CD4-positive, alpha-beta T cell (primary cell): ENCODE results near the gene FOXN4. TPM values are rescaled to one million over a fixed set of nuclear protein-coding genes. Genes with fewer than 3 reads are reported as not detected.
A peak's percentile ranks its signal among the peaks of the same experiment; 100 is the strongest.

Source experiments
- ATAC-seq: fragments of 200-7000 bp; cut with Tn5 transposase; one replicate; pipeline ENCODE4 v1.10.0; 2022; ENCODE audit warnings: mild to moderate bottlenecking; ENCODE audit not compliant: poor library complexity
- CTCF ChIA-PET: fragments of 350-600 bp; sonication (Branson Sonifier 250); formaldehyde crosslinking; loops from one replicate; lab custom pipeline; 2021; ENCODE audit warnings: antibody characterized with exemption, inconsistent platforms; lab: Charles Lee
- POLR2A ChIA-PET: fragments of 350-600 bp; sonication (Branson Sonifier 250); formaldehyde crosslinking; loops from one replicate; lab custom pipeline; 2021; ENCODE audit warnings: antibody characterized with exemption, inconsistent platforms; lab: Charles Lee
- DNase-seq, 14 experiments: peaks; one replicate each; pipeline ENCODE4 v3.0.0-alpha.2; 2013 to 2020; ENCODE audit warnings: mixed read lengths in 2 of 14
- H3K27ac ChIP-seq, 2 donors: one replicate each; pipeline versions ENCODE4 v1.5.1 to v1.7.0; 2013; ENCODE audit warnings: low read length in 2 of 2, low read depth in 1 of 2, mild to moderate bottlenecking in 1 of 2
- H3K27me3 ChIP-seq, 2 experiments: 1 replicate in 1 of 2; 2 replicates in 1 of 2; pipeline versions ENCODE4 v1.6.1 to v1.7.0; 2013; ENCODE audit warnings: low read length in 2 of 2, control low read depth in 1 of 2, mild to moderate bottlenecking in 1 of 2, moderate library complexity in 1 of 2; ENCODE audit not compliant: insufficient read depth in 2 of 2, control insufficient read depth in 1 of 2
- H3K36me3 ChIP-seq: one replicate; pipeline ENCODE4 v1.6.1; 2013; ENCODE audit warnings: low read length, control low read depth; ENCODE audit not compliant: insufficient read depth
- H3K4me1 ChIP-seq: one replicate; pipeline ENCODE4 v1.6.1; 2013; ENCODE audit warnings: low read length, control low read depth; ENCODE audit not compliant: insufficient read depth
- H3K4me3 ChIP-seq: one replicate; pipeline ENCODE4 v1.5.1; 2013; ENCODE audit warnings: mild to moderate bottlenecking, low read length, moderate library complexity
- H3K9me3 ChIP-seq, 2 experiments: 1 replicate in 1 of 2; 2 replicates in 1 of 2; pipeline versions ENCODE4 v1.6.1 to v1.7.0; 2013; ENCODE audit warnings: low read length in 2 of 2, mild to moderate bottlenecking in 2 of 2, control low read depth in 1 of 2, moderate library complexity in 1 of 2; ENCODE audit not compliant: control insufficient read depth in 1 of 2, insufficient read depth in 1 of 2
- H3K27ac Mint-ChIP-seq: one replicate; pipeline ENCODE4 v1.8.0; 2020; ENCODE audit warnings: mixed read lengths
- H3K27me3 Mint-ChIP-seq: one replicate; pipeline ENCODE4 v1.8.0; 2021; ENCODE audit warnings: mixed read lengths
- H3K36me3 Mint-ChIP-seq: one replicate; pipeline ENCODE4 v1.8.0; 2021; ENCODE audit warnings: low read depth, mixed read lengths
- H3K4me1 Mint-ChIP-seq: one replicate; pipeline ENCODE4 v1.8.0; 2021; ENCODE audit warnings: low read depth, mixed read lengths
- H3K4me3 Mint-ChIP-seq: one replicate; pipeline ENCODE4 v1.8.0; 2020; ENCODE audit warnings: mild to moderate bottlenecking, mixed read lengths
- H3K9me3 Mint-ChIP-seq: one replicate; pipeline ENCODE4 v1.8.0; 2020; ENCODE audit warnings: mixed read lengths
- CTCF ChIP-seq: fragments of 200-600 bp; IDR thresholded peaks from one replicate; pipeline ENCODE4 v1.8.0; 2022; ENCODE audit warnings: antibody characterized with exemption, mild to moderate bottlenecking
- intact Hi-C, 2 experiments: fragments of 100-400 bp; cut with DNase I in 1 of 2; cut with micrococcal nuclease in 1 of 2; formaldehyde crosslinking; loops; one replicate each; pipeline versions ENCODE4 v1.15.1 to v1.9.0; 2023 to 2025; cut with DNase I, micrococcal nuclease
- polyA plus RNA-seq, 2 donors: library from polyadenylated mRNA; unstranded; fragments of 120-200 nt; gene quantifications; one replicate each; pipeline ENCODE4 v1.2.1, GENCODE V29; 2013
- total RNA-seq, 174 experiments: library from RNA in 2 of 174; stranded (reverse) in 2 of 174; gene quantifications; one replicate each; pipeline ENCODE4 v1.2.3 and lab custom pipeline; 2021 to 2026

Gene FOXN4
- total RNA-seq (not detected), total RNA-seq (lab: John Stamatoyannopoulos, UW) (0 to 0.11 (median 0) reads per million in 172 experiments)
- polyA plus RNA-seq (2013, experiment 1 of 2), result not detected
- polyA plus RNA-seq (2013, experiment 2 of 2), result not detected

- Histone ChIP-seq H3K27ac (no peak within 1 kb of the TSS), H3K9me3 (no peaks in the 10 kb centered on the region), H3K36me3 (no peaks in the 10 kb centered on the region), H3K4me3 (peak within 1 kb of the TSS; percentile 26), H3K4me1 (peaks cover 15% of the 10 kb centered on the region), H3K27me3 (peaks cover 50 to 53% of the 10 kb centered on the region in 2 experiments)
- Mint-ChIP-seq H3K4me3 (peak within 1 kb of the TSS; percentile 69), H3K27me3 (peaks cover 74% of the 10 kb centered on the region), H3K36me3 (no peaks in the 10 kb centered on the region), H3K4me1 (no peaks in the 10 kb centered on the region), H3K27ac (no peak within 1 kb of the TSS), H3K9me3 (no peaks in the 10 kb centered on the region)
- CTCF ChIA-PET, result no interaction called here
- intact Hi-C loops, result no loop called here
- POLR2A ChIA-PET, result no interaction called here
- no peak for DNase-seq
- no peak for ATAC-seq
- no peak for TF ChIP-seq CTCF
Measured at GRCh38 chr12:109308534-109309380, at the start of gene FOXN4. TSS of gene FOXN4 (minus strand) at chr12:109309284. CDS start at chr12:109308321, 963 bp downstream.

- ATAC-seq (no peak), DNase-seq (no peak)
- no peak for TF ChIP-seq CTCF
- no peak overlapping the region for H3K27ac ChIP-seq
- peaks cover 3% of the 10 kb centered on the region for H3K4me1 ChIP-seq
- H3K27ac Mint-ChIP-seq, result no peak overlapping the region
- no peaks in the 10 kb centered on the region for H3K36me3 Mint-ChIP-seq
- CTCF ChIA-PET, result no interaction called here
- H3K9me3 ChIP-seq, result peaks cover 0 to 2% of the 10 kb centered on the region in 2 experiments
- peak overlapping the region; percentile 51 for H3K4me3 Mint-ChIP-seq
- no peaks in the 10 kb centered on the region for H3K36me3 ChIP-seq
- H3K27me3 ChIP-seq, result no peaks in the 10 kb centered on the region
- intact Hi-C loops, result no loop called here
- H3K9me3 Mint-ChIP-seq, result no peaks in the 10 kb centered on the region
- peak overlapping the region; percentile 3 for H3K4me3 ChIP-seq
- H3K4me1 Mint-ChIP-seq, result no peaks in the 10 kb centered on the region
- H3K27me3 Mint-ChIP-seq, result peaks cover 23% of the 10 kb centered on the region
- POLR2A ChIA-PET, result no interaction called here
Measured at GRCh38 chr12:109358154-109358869, 49.2 kb upstream of the FOXN4 start.

GRCh38 chr12:109357032-109357431, 47.9 kb upstream of the FOXN4 start:
- peaks cover 24% of the 10 kb centered on the region for H3K27me3 Mint-ChIP-seq
- H3K9me3 Mint-ChIP-seq, result no peaks in the 10 kb centered on the region
- no peak for DNase-seq
- peaks cover 0 to 2% of the 10 kb centered on the region in 2 experiments for H3K9me3 ChIP-seq
- CTCF ChIA-PET, result no interaction called here
- H3K4me1 Mint-ChIP-seq, result no peaks in the 10 kb centered on the region
- no peak overlapping the region for H3K27ac Mint-ChIP-seq
- no peaks in the 10 kb centered on the region for H3K36me3 ChIP-seq
- H3K27me3 ChIP-seq, result no peaks in the 10 kb centered on the region
- no peaks in the 10 kb centered on the region for H3K36me3 Mint-ChIP-seq
- POLR2A ChIA-PET, result no interaction called here
- no peak overlapping the region for H3K4me3 Mint-ChIP-seq
- H3K4me1 ChIP-seq, result peaks cover 3% of the 10 kb centered on the region
- intact Hi-C loops, result no loop called here
- no peak for TF ChIP-seq CTCF
- no peak overlapping the region for H3K4me3 ChIP-seq
- no peak overlapping the region for H3K27ac ChIP-seq
- no peak for ATAC-seq
